HG03025 (cell line): Measurements from ENCODE around the gene RAPGEF5.

Source experiments
- ATAC-seq: cut with Tn5 transposase; IDR thresholded peaks from one replicate; pipeline ENCODE4 v1.9.1; 2021; ENCODE audit warnings: mild to moderate bottlenecking, moderate library complexity; ENCODE audit not compliant: unreplicated experiment, low FRiP score

Gene RAPGEF5

DNA sequence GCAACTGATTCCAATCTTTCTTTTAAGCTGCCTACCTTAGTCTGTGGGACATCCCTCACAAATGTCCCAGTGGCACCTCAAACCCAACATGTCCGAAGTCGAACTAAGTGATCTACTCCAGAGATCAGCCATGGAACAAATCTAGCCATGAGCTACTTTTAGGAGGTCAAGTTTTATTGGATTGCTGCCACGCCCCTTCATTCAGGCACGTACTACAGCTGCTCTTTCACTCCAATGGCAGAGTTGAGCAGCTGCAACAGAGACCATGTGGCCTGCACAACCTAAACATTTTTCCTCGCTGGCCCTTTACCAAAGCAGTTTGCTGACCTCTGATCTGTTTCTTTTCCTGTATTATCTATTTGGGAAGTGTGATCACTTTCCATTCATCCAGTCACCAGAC is 218.8 kb downstream of the RAPGEF5 start:
- ATAC-seq: no peak

DNA sequence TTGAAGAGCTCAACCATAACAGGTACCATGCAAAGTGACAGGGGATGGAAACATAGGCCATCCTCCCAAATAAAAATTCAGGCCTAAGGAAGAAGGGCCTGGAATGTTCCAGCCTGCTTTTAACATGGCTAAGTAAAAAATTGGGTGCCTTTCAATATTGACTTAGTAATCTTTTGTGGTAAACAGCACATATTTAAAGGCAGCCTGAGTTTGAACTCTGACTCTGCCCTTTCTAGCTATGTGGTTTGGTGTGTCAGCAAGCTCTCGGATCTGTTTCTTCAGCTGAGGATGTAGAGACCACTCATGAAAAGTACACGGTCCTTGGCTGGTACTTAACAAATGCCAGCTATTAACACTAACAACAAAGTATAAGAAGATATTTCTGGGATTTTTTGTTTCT is 219.5 kb downstream of the RAPGEF5 start:
- no peak for ATAC-seq

DNA sequence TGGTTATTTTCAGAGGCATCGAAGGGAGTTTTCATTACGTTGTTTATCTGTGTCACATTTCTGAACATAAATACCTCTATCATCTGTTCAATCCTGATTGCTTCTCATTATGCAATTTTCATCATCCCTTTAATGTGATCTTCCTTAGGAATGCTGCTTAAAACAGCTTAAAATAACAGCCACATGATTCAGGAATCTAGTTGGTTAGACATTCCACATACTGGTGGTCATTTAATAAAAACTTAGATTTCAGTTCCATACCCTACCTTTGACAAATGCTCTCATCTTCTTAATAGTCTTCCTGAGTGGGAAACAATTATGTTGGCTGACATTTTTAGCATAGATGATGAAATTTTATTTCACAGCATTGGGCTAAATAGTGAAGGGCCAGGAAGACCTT is 219.9 kb downstream of the RAPGEF5 start:
- ATAC-seq: no peak

DNA sequence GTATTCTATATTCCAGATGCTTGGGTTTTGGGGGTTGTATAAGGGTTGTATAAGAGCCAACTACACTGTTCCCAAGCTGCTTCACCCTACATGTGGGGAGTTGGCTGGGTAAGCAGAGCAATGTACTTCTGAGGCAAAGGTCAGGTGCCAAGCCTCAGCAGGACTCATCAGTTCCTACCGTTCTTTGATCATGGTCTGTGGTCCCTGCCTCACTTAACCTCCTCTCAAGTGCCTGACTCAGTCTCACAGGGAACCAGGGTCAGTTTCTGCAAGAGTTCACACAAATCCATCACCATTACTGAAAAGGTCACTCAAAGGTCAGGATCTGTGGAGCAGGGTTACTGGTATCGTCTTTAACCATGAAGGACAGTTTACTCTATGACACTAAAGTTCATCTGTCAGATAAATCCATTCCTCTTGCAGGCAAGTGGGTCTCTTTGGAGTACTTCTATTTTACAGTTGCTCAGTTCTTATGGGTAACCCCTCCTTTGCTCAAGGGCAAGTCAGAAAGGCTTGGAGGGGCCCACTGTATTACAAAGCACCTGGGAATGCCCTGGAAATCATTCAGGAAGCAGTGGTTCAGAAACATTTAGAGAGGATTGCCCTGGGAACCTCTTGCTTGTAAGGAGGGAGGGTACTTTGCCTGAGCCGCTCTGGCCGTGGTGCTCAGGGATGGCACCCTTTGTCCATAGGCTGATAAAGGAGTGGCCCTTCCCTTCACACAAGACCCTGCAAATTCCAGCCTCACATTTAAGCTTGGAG is 227.0 kb downstream of the RAPGEF5 start:
- ATAC-seq: no peak

DNA sequence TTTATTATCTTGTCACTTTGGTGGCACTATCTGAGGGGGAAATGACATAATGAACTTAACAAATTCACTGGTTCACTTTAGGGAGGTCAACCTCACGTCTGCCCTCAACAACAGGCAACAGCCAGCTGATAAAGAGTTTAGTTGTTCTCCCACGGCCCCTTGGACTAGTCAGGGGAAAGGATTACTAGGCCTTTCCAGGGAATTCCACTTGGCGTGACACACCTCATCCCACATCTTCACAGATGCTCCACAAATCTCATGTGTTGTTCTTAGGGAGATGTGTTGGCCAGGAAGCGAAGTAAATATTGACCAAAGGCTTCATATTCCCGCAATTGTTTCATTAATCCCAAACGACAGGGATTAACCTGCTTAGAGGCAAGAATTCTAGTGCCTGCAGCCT is 227.8 kb downstream of the RAPGEF5 start:
- no peak for ATAC-seq

DNA sequence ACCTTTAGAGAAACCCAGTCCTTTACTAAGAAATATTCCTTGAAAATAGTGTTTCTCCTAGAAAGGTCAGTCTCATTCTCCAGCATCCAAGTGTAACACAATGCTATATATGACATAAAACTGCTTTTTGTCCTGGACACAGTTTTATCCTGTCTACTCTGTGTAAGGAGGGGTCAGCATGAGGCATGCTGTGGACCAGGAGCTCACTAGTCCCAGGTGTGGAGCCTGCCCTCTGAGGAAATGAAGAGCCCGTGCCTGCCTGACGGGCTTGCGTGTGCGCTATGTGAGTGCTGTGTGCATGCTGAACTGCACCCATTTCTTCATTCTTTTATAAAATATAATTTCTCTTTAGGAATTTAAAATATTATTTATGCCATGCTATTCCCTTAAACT is 228.4 kb downstream of the RAPGEF5 start:
- ATAC-seq: no peak

DNA sequence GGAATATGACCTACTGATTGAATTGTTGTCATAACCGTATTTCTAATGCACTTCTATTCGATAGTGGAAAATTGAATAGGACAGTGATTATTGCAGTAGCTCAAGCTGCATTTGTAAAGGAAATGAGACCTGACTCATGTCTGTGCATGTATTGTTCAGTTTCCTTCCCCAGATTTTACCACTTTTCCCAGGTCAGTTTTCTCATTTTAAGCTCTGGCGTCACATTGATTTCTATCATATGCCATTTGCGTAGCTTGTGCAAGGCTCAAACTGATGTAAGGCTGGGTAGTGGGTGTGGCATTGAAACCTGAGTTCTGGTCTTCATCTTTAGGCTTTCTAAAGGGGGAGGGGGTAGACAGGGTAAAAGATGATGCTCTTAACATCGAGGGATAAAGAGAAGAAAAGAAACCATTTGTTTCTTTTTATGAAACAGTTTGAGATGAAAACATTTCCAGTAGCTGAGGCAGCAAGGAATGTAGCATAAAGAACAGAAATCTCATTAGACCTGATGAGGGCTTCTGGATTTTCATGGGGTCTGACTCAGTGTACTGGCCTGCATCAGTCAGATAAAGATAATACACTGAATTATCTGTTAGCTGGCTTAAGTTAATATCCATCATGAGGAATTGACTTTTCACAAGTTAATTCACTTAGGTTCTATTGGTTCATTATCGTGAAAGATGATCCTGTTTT is 229.0 kb downstream of the RAPGEF5 start:
- ATAC-seq: no peak

DNA sequence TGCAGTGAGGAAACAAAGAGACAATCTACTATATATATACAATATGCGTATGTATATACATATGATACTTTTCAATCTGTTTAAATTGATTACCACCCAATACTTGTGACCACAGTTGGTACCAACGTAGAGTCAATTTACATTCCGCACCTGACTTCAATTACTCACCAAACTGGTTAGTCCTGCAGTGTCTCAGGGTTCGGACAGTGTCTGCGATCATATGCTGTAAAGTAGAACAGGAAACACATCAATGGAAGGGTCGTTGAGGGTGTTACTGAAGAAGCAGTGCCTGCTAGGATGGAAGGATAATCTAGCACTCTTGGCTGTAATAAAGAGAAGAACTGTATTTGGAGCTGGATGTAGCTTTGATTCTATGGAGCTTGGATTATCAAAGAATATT is 231.5 kb downstream of the RAPGEF5 start:
- no peak for ATAC-seq

DNA sequence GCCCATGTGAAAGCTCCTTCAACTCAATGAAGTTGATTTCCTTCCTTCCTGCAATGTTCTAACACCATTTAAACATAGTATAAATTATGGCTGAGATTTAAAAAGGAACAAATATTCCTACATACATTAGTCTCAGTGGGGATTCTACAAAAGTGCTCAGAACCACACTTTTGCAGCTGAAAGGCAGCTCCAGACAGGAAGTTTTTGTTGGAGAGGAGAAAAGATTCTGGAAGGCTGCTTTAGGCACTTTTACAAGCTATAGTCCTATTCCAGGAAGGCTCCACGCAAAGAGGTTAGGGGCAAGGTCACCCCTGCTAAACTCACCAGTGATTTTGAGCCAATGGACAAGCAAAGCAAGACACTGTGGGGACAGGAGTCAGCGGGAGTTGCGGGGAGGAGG is 232.0 kb downstream of the RAPGEF5 start:
- ATAC-seq: no peak

DNA sequence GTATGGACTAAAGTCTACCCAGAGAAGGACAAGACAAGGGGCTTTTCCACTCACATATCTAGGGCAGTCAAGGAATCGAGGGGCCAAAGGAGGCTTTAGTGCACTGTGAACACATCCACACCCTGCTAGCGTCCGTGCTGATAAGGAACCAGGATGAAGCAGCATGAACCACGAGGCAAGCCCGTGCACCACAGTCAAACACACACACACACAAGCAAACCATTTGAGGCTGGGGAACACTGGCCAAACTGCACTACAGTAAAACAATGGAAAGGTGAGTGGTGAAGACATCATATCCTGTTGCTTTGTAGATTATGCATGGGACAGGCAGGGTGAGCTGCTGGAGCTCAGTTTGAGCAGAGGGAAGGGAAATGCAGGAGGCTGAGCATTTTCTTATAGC is 233.8 kb downstream of the RAPGEF5 start:
- ATAC-seq: no peak

DNA sequence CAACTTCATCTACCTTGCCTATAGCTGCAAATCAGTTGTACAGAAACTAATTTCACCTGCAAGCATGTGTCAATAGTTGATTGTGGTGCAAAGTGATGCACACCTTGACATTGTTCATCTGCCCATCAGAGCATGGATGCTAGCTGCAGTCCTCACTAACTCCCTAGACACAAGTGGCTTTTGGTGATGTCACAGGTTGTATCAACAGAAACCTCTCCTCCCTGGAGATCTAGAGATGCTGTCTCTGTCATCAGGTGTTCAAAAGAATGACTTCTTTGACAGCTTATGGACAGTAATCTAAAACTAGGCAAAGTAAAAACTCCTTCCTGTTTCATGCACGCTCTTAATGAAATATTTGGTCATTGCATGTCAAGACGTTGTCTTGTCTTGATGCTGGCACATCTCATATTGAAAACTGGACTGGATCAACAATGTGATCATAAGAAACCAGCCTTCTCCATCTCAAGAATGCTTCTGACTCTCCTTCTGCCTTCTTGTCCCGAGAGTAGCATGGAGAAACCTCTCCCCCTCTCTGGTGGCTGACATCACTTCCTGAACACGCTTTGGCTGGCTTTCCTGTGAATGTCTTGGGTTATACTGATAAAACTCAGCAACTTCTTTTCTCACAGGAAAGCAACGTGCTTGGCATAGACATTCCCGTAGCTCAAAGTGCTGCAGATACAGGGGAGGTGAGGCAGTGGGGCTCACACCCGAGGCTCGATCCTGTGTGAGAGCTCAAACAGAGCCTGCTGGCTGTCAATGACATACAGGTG is 235.1 kb downstream of the RAPGEF5 start:
- no peak for ATAC-seq

DNA sequence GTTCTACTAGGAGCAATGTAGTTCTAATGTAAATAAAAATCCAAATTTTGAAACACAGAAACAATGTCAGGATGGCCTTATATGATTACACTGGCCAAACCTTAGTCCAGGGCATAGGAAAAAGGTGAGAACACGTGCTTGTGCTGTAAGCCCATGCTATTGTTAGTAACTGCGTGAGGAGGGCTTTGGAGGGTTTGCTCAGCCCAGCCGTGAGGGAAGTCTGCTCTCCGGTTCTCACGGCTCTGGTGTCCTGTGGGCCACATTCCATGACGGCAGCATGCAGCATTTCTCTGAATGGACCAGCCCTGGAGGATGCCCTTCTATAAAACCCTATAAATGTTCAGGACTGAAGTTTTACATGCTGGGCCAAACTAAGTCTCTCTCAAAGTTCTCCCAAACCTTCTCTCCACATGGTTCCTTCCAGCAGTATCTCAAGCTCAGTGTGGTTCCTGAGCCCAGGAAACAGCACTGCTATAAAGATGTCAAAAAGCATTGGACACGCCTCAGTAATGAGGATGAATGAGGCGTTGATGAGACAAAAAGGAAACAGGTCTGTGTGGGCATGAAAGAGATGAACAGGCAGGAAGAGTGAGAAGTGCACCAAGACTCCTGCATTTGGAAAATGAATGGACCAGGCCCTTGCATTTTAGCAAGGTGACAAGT is 236.4 kb downstream of the RAPGEF5 start:
- no peak for ATAC-seq

DNA sequence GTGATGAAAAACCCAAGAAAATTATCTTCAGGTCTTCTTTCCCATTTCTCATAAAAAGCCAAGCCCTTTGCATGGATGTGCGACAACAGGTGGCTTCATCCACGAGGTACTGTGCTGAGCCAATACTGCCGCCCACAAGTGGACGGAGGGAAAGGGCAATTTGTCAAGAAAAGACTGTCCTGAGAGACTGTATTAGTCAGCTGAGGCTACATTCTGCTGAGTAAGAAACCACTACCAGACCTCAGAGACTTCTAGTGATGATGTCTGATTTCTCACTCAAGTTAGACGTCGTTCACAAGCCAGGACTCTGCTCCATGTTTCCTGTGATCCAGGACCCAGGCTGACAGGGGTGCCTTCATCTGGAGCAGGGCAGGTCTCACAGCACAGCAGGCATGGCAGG is 239.7 kb downstream of the RAPGEF5 start:
- ATAC-seq: no peak

DNA sequence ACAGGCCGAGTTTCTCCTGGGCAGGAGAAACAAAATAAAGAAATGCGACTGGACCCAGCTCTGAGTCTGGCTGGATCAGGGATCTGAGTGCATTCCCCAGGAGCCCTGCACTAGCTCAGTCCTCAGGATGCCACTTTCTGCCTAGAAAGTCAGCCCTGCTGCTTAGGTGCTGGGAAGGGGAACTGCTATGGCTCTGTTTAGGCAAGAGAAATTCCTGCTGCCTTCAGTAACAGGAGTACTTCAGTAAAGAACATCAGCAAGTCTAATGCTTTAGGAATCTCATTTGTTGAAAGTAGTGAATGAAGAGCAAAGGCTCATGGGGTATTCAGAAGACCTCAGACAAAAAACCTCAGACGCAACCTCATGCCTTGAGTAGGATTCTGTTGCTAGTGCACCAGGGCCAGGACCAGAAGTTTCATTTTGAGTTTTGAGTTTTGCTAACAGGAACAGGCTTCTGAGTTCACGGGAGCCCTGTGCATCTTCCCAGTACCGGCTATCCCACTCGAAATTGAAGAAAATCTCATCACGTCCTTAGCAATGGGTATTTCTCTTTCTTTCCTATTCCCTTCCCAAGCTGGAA is 240.4 kb downstream of the RAPGEF5 start:
- ATAC-seq: no peak

DNA sequence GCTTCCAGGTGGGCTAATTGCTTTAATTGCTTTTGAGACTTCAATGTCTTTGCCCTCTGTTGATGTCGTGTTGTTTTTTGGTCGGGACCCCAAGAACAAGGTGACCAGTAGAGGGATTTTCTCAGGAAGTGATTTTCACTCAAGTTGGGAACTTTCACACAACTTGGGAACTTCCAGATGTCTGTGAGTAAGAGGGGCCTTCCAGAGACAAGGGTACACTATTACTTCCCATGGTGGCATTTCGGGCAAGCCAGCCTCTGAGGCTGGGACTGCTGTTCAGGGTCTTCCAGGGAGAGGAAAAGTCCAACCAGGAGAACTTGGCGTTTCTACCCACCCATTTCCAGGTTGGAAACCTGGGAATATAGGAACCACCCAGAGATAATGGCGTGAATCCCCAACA is 241.3 kb downstream of the RAPGEF5 start:
- no peak for ATAC-seq

DNA sequence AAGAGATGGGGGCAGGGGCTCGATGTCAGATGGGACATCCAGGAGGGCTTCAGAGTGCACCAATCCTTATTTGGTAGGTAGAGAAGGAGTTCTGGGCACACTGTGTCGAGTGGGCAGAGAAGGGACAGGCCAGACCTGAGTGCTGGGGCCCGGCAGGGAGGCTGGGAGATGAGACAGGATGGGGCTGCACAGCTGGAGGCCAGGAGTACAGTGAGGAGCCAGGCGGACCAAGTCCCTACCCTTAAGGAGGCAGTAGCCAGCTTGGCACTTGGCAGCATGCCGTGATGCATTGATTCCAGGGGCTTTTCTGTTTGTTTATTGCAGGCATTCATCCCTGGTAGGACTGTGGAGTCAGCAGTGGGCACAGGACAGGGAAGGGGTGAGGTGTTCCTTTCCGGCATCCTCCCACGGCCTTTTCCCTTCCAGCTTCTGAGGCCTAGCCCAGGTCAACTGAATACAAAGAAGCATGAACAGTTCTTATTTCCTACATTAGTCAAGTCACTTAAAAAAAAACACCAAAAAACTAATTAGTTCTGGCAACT is 242.4 kb downstream of the RAPGEF5 start:
- ATAC-seq: no peak

DNA sequence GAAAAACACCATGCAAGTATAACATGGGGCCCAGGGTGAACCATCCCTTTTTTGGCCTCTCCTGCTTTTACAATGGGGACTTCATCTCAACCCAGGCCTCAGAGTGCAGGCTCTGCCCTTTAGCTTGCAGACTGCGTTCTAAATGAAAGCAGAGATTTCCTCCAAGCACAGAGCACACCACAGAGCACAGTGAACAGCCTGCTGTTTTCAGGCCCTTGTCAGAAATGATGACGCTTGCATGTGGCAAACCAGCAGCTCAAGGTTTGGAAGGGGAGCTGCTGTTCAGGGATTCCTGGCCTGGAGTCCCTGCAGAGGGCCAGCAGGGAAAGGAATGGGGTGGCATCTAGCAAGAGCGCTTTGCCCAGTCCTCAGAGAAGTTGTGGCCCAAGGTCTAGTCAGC is 243.9 kb downstream of the RAPGEF5 start:
- no peak for ATAC-seq

DNA sequence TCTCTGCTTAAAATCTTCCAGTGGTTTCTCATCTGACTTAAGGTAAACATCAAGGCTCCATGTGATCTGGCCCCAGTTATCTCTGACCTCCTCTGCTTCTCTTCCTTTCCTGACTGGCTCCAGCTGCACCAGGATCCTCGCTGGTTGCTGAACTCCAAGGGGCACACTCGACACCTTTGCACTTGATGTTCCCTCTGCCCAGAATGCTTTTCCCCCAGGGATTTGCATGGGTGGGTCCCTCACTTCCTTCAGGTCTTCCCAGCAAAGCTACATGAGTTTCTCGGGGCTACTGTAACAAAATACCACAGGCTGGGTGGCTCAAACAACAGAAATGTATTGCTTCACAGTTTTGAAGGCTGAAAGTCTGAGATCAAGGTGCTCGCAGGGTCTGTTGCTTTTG is 245.3 kb downstream of the RAPGEF5 start:
- no peak for ATAC-seq

DNA sequence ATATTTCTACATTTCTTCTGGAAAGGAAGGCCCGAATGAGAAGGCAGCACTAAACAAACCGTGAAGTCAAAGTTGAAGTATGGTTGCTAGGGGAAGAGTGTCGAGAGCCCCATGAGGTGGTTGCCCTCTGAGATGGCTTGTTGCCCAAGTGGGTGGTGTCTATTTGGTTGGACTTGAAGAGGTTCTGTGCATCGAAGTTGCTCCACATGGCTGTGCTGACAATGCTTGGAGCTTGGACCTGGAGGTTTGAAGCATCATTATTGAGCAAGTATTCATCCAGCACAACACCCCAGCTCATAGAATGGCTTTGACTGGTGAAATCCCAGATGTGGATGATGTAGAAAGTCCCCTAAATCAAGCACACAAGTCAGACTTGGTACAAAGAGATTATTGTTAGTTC is 246.1 kb downstream of the RAPGEF5 start:
- no peak for ATAC-seq

DNA sequence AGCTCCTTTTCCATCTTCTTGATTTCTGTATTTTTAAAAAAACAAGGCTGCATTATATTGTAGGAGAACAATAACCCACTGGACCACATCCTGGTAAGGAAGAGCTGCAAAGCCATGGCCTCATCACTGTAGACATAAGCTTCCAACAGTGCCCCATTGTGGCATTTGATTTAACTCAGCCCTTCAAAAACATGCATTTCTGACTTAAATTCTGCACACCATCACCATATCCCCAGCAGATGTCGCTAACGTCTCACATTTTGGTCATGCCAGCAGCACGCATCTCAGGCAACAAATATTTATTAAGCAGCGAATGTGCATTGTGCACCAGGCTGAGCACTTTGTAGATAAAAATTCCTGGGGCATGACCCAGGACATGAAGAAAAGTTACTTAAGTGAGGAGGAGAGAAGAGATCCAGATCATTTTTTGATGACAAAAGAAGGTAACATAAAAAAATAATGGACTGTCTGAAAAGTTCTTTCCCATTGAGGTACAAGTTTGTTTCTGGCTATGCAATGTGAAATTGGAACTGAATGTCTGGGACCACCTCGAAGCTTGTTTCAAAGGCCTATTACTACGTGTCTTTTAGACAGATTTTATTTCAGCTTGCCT is 246.6 kb downstream of the RAPGEF5 start:
- ATAC-seq: no peak
